ENCODE data around the gene CFAP54.
A peak's percentile ranks its signal among the peaks of the same experiment; 100 is the strongest.

CFAP54 gene

DNA sequence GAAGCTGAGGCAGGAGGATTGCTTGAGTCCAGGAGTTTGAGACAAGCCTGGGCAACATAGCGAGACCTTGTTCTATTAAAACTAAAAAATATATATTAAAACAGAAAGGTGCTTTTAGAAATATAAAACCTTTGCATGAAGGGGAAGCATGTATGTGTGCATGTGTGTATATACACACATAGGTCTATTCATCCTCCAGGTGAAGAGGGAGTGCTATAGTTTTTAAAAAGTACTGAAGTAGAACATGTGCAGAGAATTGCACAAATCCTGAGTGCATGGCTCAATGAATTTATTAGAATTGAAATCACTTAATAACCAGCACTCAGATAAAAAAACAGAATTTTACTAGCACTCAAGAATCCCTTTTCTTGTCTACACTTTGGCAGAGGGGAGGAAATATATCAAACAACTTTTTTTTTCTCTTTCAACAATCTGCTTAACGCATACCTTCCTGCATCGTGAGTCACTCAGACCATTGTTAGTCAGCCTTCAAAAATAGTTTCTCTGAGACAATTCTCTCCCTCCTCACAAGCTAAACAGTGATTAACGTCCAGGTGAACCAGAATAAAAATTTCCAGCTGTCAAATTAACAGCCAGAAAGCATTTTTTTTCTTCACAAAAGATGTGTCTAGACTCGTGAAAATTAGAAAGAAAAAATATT, 400.0 kb downstream of the CFAP54 start:
- DNase-seq (ENCODE audit: low spot score): no peak

DNA sequence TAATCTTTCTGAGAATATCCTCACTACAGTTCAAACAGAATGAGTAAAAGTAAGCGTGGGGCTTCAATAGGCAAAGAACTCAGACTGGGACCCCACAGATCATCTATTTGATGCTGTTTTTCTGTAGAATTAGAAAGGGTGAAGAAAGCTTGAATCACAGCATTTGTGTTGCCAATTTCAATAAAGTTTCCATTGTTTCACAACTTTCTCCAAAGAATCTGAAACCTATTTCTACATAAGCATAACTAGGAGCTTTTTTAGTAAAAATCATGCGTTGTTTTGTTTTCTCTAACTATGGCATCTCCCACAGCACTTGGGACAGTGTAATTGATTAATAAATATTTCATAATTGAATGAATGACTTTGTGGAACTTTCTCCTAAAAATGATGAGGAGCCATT, 401.0 kb downstream of the CFAP54 start:
- no peak for DNase-seq (ENCODE audit: low spot score)

DNA sequence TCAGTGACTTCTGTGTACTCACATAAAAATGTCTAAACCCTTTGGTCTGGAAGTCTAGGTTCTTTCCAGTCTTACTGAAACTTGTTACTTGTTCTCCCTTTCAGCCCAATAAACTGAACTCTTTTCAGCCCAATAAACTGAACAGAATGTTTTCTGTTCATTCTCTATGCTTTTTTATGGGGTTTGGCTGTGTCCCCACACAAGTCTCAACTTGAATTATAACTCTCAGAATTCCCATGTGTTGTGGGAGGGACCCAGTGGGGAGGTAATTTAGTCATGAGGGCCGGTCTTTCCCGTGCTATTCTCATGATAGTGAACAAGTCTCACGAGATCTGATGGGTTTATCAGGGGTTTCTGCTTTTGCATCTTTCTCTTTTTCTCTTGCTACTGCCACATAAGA, 402.7 kb downstream of the CFAP54 start:
- DNase-seq (ENCODE audit: low spot score): no peak

DNA sequence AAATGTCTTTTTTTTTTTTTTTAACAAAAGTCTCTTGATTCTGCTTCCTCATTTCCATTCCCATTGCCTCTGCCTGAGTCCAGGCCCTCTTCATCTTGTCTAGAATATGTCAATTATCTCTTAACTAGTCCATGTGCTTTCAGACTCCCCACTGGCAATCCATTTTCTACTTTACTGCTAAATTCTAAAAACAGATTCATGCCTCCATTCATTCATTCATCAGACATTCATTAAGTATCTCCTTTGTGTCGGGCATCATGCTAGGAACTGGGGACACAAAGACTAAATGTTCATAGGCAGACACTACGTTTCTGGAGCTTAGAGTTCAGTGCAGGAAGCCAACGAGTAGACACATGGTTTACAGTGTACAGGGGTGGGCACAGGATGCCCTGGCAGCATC, 408.0 kb downstream of the CFAP54 start:
- no peak for DNase-seq (ENCODE audit: low spot score)

DNA sequence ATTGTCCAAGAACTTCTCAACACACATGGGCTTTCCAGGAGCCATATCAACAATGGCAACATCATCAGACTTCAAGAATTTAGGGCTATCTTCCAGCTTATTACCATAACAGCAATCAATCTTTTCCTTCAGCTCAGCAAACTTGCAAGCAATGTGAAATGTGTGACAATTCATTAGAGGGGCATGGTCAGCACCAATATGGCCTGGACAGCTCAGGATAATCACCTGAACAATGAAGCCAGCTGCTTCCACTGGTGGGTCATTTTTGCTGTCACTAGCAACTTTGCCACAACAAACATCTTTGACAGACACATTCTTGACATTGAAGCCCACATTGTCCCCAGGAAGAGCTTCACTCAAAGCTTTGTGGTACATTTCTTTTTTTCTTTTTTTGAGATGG, 411.8 kb downstream of the CFAP54 start:
- DNase-seq (ENCODE audit: low spot score): no peak

DNA sequence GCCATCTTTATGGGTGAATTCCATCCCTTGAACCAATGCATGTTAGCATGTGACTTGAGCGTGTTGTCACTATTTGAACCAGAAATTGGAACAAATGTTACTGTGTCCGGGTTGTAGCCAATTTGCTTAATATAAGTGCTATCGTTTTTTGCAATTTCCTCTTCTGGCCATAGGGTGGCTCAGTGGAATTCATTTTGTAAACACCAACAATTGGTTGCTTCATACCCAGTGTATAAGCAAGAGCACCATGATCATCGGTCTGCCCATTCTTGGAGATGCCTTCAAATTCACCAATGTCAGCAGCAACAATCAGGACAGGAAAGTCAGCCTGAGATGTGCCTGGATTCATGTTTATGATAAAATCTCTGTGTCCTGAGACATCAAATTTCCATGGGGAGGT, 412.7 kb downstream of the CFAP54 start:
- DNase-seq (ENCODE audit: low spot score): no peak

DNA sequence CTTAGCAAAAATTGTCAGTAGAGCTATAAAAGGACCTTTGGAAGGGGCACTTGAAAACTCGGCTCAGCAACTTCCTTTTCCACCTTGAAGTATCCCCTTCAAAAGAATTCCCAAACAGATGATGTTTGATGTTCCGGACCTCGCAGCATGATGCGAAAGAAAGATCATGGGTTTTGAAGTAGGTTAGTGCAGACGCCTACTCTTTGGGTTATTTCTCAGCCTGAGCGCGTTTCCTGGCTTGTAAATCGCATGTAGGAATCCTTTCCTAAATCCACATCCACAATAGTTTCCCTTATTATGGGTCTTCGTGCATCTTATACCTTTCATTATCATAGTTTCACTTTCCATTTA, 417.1 kb downstream of the CFAP54 start:
- no peak for DNase-seq (ENCODE audit: low spot score)

DNA sequence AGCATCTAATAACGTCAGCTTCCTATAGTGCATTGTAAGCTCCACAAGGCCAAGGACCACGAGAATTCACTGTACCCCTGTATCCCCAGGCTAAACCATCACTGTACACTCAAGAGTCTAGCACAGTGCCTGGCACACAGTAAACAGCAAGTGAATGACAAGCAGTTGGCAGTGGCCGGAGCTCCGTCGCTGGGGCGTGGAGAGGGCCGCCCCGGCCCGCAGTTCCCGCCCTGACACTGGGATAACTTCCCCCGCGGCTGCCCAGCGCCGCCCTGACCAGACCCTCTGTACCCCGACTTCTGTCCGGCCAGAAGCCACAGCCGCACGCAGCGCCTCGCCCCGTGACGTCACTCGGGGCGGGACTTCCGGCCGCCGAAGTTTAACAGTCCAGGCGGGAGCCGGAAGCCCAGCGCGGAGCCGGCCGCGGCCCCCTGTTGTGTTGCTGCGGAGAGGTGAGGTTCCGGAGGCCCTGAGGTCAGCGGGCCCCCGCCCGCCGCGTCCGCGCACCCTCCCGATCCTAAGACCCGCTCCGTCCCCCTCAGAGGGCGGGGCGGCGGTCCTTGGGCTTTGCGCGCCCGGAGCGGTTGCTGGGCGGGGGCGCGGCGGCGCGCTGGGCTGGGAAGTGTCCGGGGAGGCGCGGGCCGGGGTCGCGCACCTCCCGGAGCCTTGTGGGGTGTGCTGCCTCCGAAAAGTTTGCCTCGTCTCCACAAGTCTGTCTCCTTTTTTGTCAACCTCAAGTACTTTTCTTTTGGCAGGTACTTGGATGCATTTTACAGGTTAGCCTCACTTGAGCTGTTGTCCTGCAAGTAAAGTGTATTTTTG, 417.7 kb downstream of the CFAP54 start, which contains the start of gene NEDD1:
Gene NEDD1, plus strand, starts transcription at position 409 of the 822 bp plus-strand sequence. CDS start 2,503 bp downstream, outside the sequence.
- peak; percentile 80 for DNase-seq (ENCODE audit: low spot score)

DNA sequence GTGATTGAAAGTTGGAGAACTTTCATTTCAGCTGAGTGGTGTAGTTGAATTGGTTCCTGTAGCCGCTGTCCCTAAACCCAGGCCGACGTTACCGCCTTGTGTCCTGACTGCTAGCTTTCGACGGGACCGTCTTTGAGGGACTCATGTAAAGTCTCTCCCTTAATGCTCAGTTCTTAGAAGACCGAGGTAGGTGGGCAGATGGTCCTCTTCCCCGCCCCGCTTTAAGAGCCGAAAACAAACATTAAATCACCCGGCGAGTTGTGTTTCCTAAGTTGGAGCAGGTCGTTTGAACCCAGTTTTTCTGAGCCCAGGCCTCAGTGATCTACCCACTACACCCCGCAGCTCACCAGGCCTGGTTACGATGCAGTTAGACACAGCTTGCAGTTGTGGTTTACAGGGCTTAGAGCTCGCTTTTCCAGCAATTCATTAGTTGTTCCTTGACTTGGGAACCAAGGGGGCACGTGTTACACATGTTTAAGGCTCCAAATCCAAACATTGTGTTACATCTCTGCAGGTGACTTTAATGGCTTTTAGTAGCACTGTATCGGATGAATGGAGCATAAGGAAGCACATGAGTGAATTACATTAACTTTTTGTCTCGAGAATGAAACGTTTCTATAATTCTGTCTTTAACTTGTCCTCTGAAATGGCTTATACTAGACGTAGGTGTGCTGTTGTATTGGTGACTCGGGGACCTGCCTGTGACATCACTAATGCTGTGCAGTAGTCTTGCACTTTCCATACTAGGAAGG, 418.5 kb downstream of the CFAP54 start:
- peak; percentile 24 for DNase-seq (ENCODE audit: low spot score)

DNA sequence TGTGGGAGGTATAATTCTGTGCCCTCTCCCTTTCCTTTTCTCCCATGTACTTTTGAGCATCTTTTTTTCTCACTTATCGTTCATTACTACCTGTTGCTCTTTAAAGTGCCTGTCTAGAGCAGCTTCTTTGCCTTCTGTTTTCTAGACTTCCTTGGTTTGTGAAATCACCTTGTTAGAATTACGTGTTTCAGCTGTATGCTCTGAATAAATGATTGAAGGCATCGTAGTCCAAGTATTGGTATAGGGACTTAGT, 419.0 kb downstream of the CFAP54 start:
- DNase-seq (ENCODE audit: low spot score): no peak

DNA sequence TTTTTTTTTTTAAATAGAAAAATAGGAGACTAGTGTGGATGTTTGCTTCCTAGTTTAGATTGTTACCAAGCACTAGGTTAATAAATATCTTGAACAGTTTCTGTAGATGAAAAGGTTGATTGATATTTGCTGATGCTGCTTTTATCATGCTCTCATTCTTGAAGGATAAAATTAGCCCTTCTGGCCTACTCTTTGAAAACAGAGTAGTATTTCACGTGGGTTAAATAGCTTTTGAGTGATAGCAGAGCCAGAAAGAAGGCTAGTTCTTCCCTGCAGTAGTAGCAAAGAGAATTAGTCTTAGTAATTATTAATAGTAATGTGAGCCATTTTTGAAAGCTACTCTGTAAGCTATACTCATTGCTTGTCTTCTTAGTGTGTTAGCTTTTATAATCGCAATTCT, 422.9 kb downstream of the CFAP54 start:
- no peak for DNase-seq (ENCODE audit: low spot score)

DNA sequence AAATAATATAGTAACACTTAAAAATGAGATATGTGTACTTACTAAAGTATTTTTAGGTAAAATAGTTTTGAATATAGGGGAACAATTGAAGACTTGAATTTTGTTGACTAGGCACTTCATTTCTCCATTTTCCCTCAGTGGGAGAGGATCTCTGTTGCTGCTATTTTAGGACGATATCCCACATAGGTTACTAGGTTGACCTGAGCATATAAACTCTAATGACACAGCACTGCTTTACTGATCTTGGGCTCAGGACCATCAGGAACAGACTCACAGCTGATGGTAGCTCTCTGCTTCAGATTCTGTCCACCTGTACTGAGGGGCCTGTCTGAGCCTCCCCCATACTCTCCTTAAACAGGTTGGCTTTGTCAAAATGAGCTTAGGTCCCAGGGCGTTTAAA, 423.6 kb downstream of the CFAP54 start:
- DNase-seq (ENCODE audit: low spot score): no peak

DNA sequence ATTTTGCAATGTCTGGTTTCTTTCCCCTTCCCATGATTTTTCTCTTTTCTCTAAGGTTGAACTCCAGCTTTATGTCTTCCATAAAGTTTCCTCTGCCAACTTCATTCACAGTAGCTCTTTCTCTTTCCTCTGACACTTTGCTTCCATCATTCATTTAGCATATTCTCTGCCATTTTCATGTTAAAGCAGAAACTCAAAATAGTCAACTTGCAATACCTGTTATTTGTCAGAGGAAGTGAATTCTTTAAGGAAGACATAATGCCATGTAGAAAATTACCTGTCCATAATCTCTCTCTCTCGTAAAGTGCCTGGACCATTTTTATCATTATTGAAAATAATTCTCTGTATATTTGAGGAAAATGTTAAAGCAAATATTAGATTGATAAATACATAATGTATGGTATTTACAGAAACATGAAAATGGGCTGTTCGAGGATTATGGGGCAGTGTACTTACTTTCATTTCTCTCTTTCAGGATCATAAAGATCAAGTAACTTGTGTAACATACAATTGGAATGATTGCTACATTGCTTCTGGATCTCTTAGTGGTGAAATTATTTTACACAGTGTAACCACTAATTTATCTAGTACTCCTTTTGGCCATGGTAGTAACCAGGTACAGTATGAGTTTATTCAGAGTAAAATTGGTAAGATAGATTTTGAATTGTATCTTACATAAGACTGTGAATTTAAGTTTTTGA, 430.3 kb downstream of the CFAP54 start:
- DNase-seq (ENCODE audit: low spot score): no peak
